Stromal cell of bone marrow (primary cell): ENCODE data around the gene LPA.
"Not testable (repeated sequence)": the region's sequence is repeated elsewhere in the genome, so short reads cannot be mapped to it uniquely, and the experiment has no call there.

ENCODE experiments used
- DNase-seq: peaks from one replicate; pipeline ENCODE4 v3.0.0-alpha.2; 2012; ENCODE audit warnings: low read depth

Gene LPA, protein sequence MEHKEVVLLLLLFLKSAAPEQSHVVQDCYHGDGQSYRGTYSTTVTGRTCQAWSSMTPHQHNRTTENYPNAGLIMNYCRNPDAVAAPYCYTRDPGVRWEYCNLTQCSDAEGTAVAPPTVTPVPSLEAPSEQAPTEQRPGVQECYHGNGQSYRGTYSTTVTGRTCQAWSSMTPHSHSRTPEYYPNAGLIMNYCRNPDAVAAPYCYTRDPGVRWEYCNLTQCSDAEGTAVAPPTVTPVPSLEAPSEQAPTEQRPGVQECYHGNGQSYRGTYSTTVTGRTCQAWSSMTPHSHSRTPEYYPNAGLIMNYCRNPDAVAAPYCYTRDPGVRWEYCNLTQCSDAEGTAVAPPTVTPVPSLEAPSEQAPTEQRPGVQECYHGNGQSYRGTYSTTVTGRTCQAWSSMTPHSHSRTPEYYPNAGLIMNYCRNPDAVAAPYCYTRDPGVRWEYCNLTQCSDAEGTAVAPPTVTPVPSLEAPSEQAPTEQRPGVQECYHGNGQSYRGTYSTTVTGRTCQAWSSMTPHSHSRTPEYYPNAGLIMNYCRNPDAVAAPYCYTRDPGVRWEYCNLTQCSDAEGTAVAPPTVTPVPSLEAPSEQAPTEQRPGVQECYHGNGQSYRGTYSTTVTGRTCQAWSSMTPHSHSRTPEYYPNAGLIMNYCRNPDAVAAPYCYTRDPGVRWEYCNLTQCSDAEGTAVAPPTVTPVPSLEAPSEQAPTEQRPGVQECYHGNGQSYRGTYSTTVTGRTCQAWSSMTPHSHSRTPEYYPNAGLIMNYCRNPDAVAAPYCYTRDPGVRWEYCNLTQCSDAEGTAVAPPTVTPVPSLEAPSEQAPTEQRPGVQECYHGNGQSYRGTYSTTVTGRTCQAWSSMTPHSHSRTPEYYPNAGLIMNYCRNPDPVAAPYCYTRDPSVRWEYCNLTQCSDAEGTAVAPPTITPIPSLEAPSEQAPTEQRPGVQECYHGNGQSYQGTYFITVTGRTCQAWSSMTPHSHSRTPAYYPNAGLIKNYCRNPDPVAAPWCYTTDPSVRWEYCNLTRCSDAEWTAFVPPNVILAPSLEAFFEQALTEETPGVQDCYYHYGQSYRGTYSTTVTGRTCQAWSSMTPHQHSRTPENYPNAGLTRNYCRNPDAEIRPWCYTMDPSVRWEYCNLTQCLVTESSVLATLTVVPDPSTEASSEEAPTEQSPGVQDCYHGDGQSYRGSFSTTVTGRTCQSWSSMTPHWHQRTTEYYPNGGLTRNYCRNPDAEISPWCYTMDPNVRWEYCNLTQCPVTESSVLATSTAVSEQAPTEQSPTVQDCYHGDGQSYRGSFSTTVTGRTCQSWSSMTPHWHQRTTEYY (N-terminal part only)

DNA sequence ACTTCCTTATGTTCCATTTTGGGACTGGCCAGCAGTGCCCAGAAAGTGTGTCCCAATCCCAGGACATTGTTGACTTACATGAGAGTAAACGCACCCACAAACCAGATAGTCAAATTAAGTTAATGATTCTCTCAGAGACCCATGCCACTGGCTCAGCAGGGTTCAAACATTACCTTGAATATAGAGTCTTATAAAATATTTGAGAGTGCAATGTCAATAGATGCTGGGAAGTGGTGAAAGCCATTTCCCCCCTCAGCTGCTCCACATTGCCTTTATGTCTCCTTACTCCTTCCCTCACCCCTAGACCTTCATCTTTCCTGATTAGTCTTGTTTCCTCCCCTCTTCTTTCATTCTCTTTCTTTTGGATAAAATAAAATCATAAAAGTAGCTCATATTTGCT is at the start of gene LPA:
Gene LPA (minus strand): TSS at position 78 of the 400 bp plus-strand sequence. CDS start 61 bp downstream, at position 17.
- not testable (repeated sequence) for DNase-seq

DNA sequence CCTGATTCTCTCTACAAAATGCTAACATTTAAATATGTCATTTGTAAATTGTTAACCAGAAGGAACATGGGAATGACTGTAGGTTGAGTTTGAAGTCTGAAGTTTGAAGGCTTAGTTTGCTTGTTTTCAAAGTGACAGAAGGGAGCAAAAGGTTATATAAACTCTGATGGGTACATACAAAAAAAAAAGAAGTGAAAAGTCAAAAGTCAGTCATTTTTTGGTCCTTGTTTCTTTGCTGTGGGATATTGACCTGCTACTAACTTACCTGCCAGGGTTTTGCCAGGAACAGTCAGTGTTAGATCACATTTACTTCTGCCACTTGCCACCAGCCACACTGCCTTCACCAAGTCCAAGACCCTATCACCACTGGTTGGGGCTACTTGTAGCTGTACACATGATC is 44.9 kb upstream of the LPA start:
- not testable (repeated sequence) for DNase-seq

DNA sequence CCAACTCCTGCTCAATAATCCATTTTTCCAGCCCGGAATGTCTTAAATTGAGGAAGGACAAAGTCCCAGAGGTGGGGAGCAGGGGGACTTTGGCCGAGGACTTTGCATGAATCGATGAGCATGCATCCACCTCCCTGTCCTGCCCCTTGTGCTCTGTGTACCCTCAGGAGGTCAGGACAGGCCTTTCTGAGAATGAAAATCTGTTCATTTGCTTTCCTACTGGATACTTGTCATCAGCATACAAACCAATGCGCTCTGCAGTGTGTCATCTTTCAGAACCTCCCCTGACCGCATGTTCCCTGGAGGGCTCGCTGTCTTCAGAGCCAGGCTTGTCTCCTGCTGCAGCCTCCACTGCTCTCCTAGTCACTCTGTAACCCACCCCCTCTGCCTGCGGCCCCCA is 40.6 kb upstream of the LPA start:
- DNase-seq, result not testable (repeated sequence)

DNA sequence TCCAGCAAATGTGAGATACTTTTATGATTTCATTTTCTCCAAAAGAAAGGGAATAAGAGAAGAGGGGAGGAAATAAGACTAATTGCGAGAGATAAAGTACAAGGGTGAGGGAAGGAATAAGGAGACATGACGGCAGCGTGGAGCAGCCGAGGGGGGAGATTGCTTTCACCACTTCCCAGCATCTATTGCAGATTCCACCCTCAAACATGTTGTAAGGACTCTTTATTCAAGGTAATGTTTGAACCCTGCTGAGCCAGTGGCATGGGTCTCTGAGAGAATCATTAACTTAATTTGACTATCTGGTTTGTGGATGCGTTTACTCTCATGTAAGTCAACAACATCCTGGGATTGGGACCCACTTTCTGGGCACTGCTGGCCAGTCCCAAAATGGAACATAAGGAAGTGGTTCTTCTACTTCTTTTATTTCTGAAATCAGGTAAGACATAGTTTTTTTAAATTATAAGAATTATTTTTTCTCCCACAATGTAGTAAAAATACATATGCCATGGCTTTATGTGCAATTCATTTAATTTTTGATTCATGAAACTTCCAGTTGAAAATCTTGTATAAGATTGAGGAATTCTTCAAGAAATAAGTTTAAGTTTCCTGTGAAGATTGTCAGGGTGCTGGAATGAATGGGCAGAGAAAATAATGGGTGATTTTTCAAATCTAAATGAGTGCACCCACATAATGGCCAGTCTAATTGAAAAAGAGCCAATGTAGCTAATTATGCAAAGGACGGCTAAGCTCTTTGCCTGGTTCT is 38.0 kb upstream of the LPA start, which contains the start of gene PLG:
Gene PLG (plus strand): TSS at position 327 of the 763 bp plus-strand sequence. CDS start 61 bp downstream, at position 388.
- DNase-seq, result not testable (repeated sequence)

DNA sequence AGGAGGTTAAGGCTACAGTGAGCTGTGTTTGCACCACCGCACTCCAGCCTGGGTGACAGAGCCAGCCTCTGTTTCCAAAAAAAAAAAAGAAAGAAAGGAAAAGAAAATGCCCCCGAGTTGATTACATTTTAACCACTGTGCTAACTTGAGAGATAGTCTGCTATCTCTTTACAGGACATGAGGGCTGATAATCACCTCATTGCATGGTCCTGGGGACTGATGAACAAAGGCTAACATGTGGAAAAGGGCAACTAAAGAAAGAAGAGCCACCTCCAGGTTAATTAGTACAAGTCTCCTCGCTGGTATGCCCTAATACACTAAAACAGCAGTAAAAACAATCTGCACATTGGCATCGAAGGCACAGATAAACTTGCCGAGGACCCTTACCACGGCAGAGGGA is 33.8 kb upstream of the LPA start:
- no peak for DNase-seq

DNA sequence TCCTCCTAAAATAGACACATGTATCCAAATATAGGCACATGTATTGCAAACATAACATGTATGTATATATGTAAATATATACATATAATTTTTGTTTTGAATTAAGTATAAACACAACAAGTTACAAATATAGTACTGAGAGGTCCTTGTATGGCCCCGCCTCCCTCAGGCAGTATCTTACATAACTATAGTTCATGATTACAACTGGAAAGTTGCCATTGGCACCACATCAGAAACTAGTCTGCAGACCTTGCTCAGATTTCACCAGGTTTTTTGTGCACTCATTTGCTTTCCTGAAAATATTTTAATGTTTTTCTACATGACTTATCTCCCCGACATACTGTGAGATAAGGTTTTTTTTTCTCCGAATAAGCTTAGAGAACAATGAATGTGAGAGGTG is 32.8 kb upstream of the LPA start:
- not testable (repeated sequence) for DNase-seq

DNA sequence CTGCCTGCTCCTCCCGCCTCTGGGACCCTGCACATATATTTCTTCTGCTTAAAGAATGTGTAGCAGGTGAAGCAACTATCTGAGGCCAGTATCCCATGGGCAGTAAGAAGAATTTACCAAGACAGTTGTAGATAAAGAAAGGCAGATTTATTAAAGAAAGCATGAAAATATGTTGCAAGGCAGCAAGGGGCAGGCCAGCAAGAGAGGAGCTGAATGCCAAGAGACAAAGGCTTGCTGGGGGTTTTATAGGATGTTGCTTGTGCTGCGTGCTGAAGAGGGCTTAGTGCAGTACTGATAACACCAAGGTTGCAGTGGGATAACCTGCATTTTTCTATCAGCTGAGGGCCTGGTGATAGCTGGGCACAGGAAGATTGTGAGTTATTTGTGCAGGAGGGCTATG is 31.5 kb upstream of the LPA start:
- not testable (repeated sequence) for DNase-seq

DNA sequence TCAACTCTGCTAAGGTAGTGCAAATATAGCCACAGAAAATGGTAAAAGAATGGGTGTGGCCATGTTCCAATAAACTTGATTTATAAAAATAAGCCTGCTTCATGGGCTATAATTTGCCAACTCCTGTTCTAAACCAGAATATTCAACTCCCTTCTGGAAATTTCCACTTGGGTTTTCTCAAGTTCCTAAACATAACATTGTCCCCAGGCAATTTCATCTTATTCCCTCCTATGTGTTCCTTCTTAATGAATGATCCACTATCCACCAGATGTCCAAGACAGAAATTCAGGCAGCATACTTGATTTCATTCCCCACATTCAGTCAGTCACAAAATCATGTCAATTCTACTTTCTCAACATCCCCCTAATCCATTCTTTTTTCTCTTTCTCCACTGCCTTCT is 30.9 kb upstream of the LPA start:
- DNase-seq, result peak; percentile 6

DNA sequence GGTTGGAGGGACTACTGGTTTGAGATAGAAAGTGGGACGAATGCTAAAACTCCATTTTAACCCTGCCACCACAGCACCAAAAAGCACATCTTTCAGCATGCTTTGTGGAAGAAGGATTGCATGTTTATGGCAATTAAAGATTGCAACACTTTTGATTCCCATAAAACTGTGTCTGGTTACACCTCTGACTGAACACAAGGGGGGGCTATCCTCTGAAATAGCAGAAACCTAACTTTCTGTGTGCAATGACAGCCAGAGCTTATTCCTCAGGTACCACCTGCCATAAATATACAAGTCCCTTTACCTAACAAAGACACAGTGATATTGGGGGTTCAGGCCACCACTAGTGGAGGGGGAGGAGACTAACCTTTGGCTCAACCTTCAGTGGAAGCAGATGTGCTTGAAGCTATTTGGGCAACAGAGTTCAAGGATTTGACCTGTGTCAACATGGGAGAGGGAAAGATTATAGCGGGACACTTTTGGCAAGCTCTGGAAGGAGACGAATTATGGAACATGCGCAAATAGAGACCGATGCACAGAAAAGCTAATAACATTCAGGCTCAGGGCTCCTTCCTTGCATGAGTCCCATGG is 28.4 kb upstream of the LPA start:
- DNase-seq, result no peak

DNA sequence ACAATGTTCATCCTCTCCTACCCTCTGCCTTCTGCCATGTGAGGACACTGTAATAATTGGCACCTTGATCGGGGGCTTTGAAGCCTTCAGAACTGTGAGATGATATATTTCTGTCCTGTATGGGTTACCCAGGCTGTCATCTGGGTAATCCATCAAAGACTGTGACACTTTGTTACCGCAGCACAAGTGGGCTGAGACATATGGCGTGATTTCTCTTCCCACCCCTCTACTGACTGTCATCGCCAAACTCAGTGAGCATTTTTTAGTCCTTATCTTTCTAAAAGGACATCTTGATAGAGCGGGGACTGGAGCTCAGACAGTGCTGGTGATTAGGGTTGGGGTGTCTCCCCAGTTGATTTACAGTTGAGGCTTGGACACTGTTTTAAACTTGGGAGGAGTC is 27.5 kb upstream of the LPA start:
- DNase-seq, result no peak

DNA sequence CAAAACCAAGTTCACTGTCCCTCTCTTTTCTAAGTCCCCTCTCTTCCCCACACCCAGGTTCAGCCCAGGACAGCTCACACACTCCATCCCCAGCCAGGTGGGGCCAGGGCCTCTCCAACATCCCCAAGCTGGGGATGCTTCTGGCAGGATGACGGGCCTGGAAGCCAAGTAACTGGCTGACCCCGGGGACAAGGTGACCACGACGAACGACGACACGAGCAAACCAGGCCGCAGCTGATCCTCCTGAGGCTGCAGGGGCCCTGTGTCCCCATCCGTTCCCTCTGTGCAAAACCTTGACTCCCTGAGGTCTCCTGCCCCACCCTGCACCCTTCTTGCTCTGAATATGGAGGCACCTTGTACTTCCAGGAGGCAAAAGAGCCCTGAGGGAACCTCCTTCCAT is 26.4 kb upstream of the LPA start:
- DNase-seq, result no peak

DNA sequence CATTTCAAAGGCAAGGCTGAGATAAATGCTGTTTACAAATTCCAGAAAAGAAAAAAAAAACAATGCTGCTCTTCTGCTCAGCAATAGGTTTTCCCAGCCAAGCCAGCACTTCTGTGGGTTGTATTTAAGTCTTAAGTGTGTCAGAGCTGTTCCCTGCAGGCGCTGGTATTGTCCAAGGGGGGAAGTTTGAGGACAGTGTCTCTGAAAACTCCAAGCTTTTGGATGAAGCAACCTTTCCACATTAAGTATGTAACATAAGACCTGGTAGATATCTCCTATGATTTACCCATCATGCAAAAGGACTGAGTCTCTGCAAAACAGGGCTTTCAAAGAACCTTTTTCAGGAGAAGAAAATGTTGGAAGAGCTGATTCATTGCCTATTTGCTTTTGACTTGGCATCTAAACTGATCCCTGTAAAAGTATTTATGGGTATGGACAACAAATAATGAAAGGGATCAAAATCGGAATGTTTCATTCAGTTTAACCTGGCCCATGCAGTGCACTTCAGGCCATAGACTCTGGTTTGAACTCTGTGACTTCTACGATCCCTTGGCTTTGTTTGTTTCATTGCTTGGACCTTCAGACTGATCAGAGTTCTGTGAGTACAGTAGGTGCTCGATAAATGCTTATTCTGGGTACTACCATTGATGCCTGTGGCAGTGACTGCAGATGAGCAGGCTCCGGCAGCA is 21.8 kb upstream of the LPA start:
- DNase-seq, result no peak

DNA sequence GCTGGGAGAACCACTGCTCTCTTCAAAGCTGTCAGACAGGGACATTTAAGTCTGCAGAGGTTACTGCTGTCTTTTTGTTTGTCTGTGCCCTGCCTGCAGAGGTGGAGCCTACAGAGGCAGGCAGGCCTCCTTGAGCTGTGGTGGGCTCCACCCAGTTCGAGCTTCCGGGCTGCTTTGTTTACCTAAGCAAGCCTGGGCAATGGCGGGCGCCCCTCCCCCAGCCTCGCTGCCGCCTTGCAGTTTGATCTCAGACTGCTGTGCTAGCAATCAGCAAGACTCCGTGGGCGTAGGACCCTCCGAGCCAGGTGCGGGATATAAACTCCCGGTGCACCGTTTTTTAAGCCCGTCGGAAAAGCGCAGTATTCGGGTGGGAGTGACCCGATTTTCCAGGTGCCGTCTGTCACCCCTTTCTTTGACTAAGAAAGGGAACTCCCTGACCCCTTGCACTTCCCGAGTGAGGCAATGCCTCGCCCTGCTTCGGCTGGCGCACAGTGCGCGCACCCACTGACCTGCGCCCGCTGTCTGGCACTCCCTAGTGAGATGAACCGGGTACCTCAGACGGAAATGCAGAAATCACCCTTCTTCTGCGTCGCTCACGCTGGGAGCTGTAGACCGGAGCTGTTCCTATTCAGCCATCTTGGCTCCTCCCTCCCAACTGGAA is 21.2 kb upstream of the LPA start:
- not testable (repeated sequence) for DNase-seq

DNA sequence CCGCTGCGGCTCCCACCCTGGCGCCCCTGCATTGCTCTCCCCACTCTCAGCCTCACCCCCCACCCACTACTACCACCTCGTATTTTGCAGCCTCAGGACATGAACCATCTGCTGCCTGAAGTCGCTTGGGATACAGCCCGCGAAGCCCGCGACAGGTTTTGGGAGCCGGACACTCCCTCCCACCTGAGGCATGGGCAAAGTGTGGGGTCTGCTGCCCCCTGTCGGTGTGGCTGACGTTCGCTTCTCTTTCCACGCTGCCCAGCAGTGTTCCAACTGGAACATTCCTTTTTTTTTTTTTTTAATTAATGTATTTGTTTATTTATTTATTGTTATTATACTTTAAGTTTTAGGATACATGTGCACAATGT is 15.3 kb upstream of the LPA start:
- DNase-seq, result no peak

DNA sequence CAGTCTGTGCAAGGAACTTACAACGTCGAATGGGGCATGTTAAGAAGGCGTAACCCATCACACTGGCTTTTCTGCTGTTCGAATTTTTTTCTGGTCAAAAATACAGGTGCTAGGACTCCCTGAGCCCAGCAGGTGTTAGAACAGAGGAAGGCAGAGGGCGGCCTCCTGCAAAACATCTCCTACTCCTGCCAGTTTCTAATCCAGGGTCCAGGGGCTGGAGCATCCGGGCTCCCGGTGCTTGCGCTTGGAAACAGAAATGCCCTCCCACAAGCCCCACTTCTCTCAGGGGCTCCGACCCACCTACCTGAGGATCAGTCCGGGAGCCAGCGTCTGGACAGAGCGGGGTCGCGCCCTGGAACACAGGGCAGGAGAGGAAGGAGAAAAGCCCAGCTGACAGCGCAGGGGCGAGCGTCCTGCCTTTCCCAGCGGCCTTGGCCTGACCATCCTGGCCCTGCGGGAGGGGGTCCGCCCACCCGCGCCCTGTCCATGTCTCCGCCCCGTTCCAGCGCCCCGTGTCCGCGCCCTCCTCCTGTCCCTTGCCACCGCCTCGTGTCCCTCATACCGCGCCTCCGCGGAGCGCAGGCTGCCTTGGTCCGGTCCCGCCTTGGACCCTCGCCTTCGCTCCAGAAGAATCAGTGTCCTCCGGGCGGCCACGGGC is 14.8 kb upstream of the LPA start:
- DNase-seq, result no peak

DNA sequence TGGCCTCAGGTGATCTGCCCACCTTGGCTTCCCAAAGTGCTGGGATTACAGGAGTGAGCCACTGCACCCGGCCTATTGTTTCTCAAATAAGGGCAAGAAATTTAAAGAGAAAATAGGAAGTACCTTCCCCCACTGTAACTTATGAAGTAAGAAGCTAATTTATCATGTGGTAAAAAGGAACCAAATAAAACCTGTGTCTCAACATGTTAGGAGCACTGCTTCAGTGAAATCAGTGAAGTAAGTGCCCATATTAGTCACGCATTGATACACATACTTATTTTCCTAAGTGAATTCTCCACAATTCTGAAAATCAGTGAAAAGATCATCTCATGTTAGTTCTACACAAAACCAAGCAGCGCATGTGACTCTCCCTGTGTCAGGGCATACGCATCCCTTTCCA is 14.2 kb upstream of the LPA start:
- DNase-seq, result no peak

DNA sequence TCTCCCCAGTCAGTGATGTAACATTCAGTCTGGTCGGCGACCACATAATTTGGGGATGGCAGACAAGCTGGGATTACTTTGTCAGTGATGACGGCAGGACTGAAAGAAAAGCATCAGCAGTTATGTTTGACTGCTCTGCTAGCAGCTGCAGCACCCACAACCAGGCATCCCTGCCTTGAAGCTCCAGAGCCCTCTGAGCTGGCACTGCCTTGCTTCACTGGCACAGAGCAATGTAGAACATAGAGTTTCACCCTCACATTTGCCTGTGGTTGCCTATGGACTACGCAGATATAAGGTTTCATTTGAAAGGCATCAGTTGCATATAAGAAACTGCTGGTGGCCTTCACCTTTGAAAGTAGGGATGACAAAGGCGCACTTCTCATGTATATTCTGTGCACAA is 12.3 kb upstream of the LPA start:
- DNase-seq, result not testable (repeated sequence)

DNA sequence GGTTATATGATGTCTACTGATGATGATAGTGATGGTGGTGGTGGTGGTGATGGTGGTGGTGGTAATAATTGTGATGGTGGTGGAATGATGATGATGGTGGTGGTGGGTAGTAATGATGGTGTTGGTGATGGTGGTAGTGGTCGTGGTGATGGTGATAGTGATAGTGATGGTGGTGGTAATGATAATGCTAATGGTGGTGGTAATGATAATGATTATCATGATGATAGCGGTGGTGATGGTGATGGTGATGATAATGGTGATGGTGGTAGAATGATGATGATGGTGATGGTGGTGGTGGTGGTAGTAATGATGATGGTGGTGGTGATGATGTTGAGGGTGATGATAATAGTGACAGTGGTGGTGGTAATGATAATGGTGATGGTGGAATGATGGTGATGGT is 4.5 kb upstream of the LPA start:
- DNase-seq, result no peak
